ENCODE measurements around the gene SHH.

GRCh38 chr7:155763691-155764437, 48.4 kb downstream of the SHH start:
- TF ChIP-seq CTCF (IDR thresholded peaks at IDR 0.05) (no peak), POLR2A (IDR thresholded peaks at IDR 0.05) (no peak)
